Uterus (tissue), 4 donors: Measurements from ENCODE around the gene IL17RD. TPM values are rescaled to one million over a fixed set of nuclear protein-coding genes. Genes with fewer than 3 reads are reported as not detected.
A peak's percentile ranks its signal among the peaks of the same experiment; 100 is the strongest.

Source experiments
- DNase-seq, 2 donors: peaks; one replicate each; pipeline ENCODE4 v3.0.0-alpha.2; 2019 to 2020
- H3K27ac ChIP-seq, 2 donors: fragments of 200-600 bp; sonication (generic); 1 replicate in 1 of 2; 2 replicates in 1 of 2; pipeline ENCODE4 v1.5.1; 2016 to 2018
- H3K27me3 ChIP-seq, 2 donors: fragments of 200-600 bp; sonication (generic); one replicate each; pipeline ENCODE4 v1.5.1; 2018 to 2019; ENCODE audit warnings: control low read depth in 1 of 2
- H3K36me3 ChIP-seq, 2 donors: fragments of 200-600 bp; sonication (generic); one replicate each; pipeline ENCODE4 v1.5.1; 2019; ENCODE audit warnings: control low read depth in 1 of 2
- H3K4me1 ChIP-seq, 2 donors: fragments of 200-600 bp; sonication (generic); one replicate each; pipeline ENCODE4 v1.5.1; 2018 to 2019; ENCODE audit warnings: control low read depth in 1 of 2
- H3K4me3 ChIP-seq, 2 donors: fragments of 200-600 bp; sonication (generic); 1 replicate in 1 of 2; 2 replicates in 1 of 2; pipeline ENCODE4 v1.5.1; 2018 to 2019; ENCODE audit warnings: mild to moderate bottlenecking in 1 of 2
- H3K9me3 ChIP-seq, 2 donors: fragments of 200-600 bp; sonication (generic); one replicate each; pipeline ENCODE4 v1.5.1; 2019; ENCODE audit warnings: control low read depth in 1 of 2
- CTCF ChIP-seq, 4 experiments: fragments of 200-600 bp in 2 of 4; fragments of 450-650 bp in 2 of 4; sonication (generic) in 2 of 4; IDR thresholded peaks; one replicate each; pipeline ENCODE4 v1.5.1; 2016 to 2019; ENCODE audit warnings: antibody characterized with exemption in 4 of 4, mild to moderate bottlenecking in 2 of 4, moderate library complexity in 1 of 4
- POLR2A ChIP-seq, 2 donors: fragments of 450-650 bp; IDR thresholded peaks; one replicate each; pipeline ENCODE4 v1.6.1; 2016; ENCODE audit warnings: antibody characterized with exemption in 2 of 2, mild to moderate bottlenecking in 1 of 2, moderate library complexity in 1 of 2
- intact Hi-C: fragments of 100-400 bp; cut with DNase I; formaldehyde crosslinking; loops from one replicate; pipeline ENCODE4 v1.15.1; 2023; ENCODE audit warnings: low total_unique reads
- total RNA-seq, 4 donors: library from RNA; depleted of rRNA in 3 of 4; stranded (reverse); fragments of >200 nt in 3 of 4; gene quantifications; one replicate each; pipeline versions ENCODE4 v1.1.0 to v1.2.4, GENCODE V29; 2014 to 2023
- donor health status: DM: yes; HTN: yes; CAD: no.

IL17RD gene
- total RNA-seq, 4 donors from 2014 or later, result 19.0 to 95.9 (median 52.5) TPM

- Histone ChIP-seq H3K4me3 (no peak overlapping the region), H3K9me3 (no peaks in the 10 kb centered on the region), H3K27me3 (no peaks in the 10 kb centered on the region), H3K36me3 (no peaks in the 10 kb centered on the region), H3K4me1 (no peaks in the 10 kb centered on the region), H3K27ac (peak overlapping the region; percentile 57 to 69)
- TF ChIP-seq CTCF (IDR thresholded peaks at IDR 0.05) (no peak), POLR2A (IDR thresholded peaks at IDR 0.05) (no peak)
- intact Hi-C loops, result no loop called here
- DNase-seq, result no peak
These were observed 23.3 kb downstream of the IL17RD start for GRCh38 chr3:57141719-57142410.

GRCh38 chr3:57140894-57141293 is 24.3 kb downstream of the IL17RD start:
- intact Hi-C loops, result no loop called here
- Histone ChIP-seq H3K9me3 (no peaks in the 10 kb centered on the region), H3K36me3 (no peaks in the 10 kb centered on the region), H3K27me3 (no peaks in the 10 kb centered on the region), H3K4me1 (no peaks in the 10 kb centered on the region), H3K27ac (peak overlapping the region in 1 of 2 donors; percentile 69), H3K4me3 (no peak overlapping the region)
- TF ChIP-seq POLR2A (IDR thresholded peaks at IDR 0.05) (no peak), CTCF (IDR thresholded peaks at IDR 0.05) (no peak)
- DNase-seq, result no peak

GRCh38 chr3:57135964-57136719 is 29.0 kb downstream of the IL17RD start:
- no peaks in the 10 kb centered on the region for H3K27me3 ChIP-seq
- H3K4me3 ChIP-seq, result no peak overlapping the region
- TF ChIP-seq CTCF (IDR thresholded peaks at IDR 0.05) (no peak), POLR2A (IDR thresholded peaks at IDR 0.05) (no peak)
- intact Hi-C loops, result no loop called here
- no peaks in the 10 kb centered on the region for H3K4me1 ChIP-seq
- no peaks in the 10 kb centered on the region for H3K36me3 ChIP-seq
- no peak overlapping the region for H3K27ac ChIP-seq
- no peaks in the 10 kb centered on the region for H3K9me3 ChIP-seq
- no peak for DNase-seq

GRCh38 chr3:57133157-57133556 is 32.0 kb downstream of the IL17RD start:
- intact Hi-C loops, result no loop called here
- H3K27ac ChIP-seq, result peak overlapping the region in 1 of 2 donors; percentile 14
- H3K4me3 ChIP-seq, result no peak overlapping the region
- TF ChIP-seq CTCF (IDR thresholded peaks at IDR 0.05), result no peak
- no peak for TF ChIP-seq POLR2A (IDR thresholded peaks at IDR 0.05)
- H3K36me3 ChIP-seq, result no peaks in the 10 kb centered on the region
- no peak for DNase-seq
- H3K9me3 ChIP-seq, result no peaks in the 10 kb centered on the region
- H3K27me3 ChIP-seq, result no peaks in the 10 kb centered on the region
- no peaks in the 10 kb centered on the region for H3K4me1 ChIP-seq

GRCh38 chr3:57132674-57133073 is 32.5 kb downstream of the IL17RD start:
- peak in 2 of 4 experiments; percentile 17 to 27 for TF ChIP-seq CTCF (IDR thresholded peaks at IDR 0.05)
- no peak for TF ChIP-seq POLR2A (IDR thresholded peaks at IDR 0.05)
- H3K9me3 ChIP-seq, result no peaks in the 10 kb centered on the region
- intact Hi-C loops, result no loop called here
- no peaks in the 10 kb centered on the region for H3K4me1 ChIP-seq
- no peak for DNase-seq
- no peak overlapping the region for H3K27ac ChIP-seq
- no peak overlapping the region for H3K4me3 ChIP-seq
- H3K27me3 ChIP-seq, result no peaks in the 10 kb centered on the region
- H3K36me3 ChIP-seq, result no peaks in the 10 kb centered on the region
